ENCODE results near the gene GPER1.
A peak's percentile ranks its signal among the peaks of the same experiment; 100 is the strongest.
"Not testable (repeated sequence)": the region's sequence is repeated elsewhere in the genome, so short reads cannot be mapped to it uniquely, and the experiment has no call there.

The GPER1 gene

DNA sequence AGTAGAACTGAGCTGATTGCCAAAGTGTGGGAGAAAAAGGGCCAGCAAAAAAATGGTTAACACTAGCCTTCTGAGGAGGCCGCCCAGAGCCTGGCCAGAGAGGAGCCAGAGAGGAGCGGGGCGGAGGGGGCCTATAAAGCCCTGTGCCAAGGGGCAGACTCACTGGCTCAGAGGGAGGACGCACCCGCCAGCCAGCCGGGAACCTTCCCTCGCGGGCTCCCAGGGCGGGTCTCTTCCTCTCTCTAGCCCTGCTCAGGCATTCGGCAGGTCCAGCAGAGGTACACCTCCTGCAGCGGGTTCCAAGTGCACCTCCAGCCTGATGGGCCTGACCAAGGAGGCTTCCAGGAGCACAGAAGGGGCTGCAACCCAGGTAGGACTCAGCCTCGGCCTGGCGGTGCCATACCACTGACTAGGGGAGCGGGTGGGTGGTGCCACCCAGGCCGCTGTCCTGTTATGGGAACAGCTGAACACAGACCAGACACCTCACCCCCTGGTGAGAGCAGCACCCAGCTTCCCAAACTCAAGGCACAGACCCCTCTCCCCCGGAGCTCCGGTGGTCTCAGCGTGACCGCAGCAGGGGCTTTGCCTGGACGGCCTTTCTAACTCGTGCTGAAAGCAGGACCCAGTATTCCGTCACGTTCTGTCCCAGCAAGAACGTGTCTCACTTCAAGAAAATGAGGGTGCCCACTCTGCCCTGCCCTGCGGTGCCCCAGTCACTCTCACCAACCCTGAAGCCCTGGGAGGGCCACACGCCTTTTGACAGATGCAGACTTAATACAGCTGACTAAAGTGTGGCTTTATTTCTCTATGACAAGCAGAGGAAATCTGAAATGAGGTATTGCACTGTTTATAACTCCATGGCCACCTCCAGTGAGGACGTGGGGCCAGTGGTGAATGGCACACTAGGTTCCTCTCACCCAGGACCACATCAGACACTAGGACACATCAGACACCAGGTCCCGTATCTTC lies at the start of gene GPER1:
Gene GPER1, plus strand, starts transcription at position 162 of the 969 bp plus-strand sequence. CDS start 3,616 bp downstream, outside the sequence.
- no peak for DNase-seq

GRCh38 chr7:1040233-1040632 lies 47.7 kb upstream of the GPER1 start:
- not testable (repeated sequence) for DNase-seq

GRCh38 chr7:1040790-1041189 lies 47.1 kb upstream of the GPER1 start:
- no peak for DNase-seq

GRCh38 chr7:1041551-1042491 lies 46.1 kb upstream of the GPER1 start:
- DNase-seq = no peak

DNA sequence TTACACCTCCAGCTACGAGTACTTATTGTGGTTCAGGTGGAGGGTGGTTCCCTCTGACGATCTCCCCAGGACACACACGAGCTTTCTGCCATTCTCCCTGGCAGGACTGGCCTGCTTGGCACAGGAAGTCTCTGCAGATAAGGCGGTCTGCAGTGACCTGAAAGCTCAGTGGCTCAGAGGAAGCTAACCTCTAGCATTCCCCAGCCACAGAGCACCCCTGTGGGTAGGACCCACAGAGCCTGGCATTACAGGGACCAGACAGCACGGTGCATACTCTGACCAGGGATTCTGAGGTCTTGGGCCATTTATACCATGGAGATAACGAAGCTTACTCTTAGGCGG lies 45.5 kb upstream of the GPER1 start:
- no peak for DNase-seq

- no peak for DNase-seq
Measured at GRCh38 chr7:1043552-1044188, 44.2 kb upstream of the GPER1 start.

DNA sequence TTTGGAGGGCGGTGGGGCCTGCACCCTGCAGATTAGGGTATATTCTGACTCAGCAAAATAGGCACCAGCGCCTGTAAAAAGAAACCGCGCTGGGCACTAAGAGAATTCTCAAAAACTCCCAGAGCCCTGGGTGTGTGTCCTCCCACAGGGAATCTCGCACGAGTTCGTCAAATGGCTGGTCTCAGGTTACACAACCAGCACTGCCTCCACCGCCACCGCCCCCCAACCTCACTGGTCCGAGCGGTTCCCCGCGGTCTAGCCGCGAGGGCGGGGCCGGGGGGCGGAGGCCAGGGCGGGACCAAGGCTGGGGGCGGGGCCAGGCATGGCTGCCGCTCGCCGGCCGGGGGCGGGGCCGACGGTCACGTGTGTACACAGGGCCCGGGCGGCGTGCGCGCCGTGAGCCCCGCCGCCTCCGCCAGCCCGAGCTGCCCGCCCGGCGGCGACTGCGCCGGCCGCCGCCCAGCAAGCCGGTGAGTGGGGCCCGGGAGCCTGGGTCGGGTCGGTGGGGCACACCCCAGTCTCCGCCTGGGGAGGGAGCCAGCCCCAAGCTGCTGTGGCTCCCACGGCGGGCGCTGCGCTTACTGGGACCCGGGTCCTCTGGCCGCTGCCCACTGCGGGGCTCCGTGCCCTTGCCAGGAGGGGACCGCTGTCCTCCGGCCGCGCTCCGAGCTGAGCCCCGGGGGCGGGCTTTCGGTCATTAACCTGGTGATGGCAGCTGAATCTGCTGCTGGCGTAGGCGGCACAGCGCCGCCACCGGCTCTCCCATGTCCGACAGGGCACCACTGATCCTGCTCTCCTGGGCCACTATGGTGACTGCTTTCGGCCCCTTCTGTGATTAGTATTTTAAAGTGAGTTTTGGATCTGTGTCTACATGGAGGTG lies 43.5 kb upstream of the GPER1 start, which contains the start of gene GPR146:
Gene GPR146, plus strand, starts transcription at position 358 of the 880 bp plus-strand sequence. CDS start 12,970 bp downstream, outside the sequence.
- DNase-seq = peak; percentile 54

- DNase-seq = no peak
Measured at GRCh38 chr7:1045069-1046063, 42.5 kb upstream of the GPER1 start.

DNA sequence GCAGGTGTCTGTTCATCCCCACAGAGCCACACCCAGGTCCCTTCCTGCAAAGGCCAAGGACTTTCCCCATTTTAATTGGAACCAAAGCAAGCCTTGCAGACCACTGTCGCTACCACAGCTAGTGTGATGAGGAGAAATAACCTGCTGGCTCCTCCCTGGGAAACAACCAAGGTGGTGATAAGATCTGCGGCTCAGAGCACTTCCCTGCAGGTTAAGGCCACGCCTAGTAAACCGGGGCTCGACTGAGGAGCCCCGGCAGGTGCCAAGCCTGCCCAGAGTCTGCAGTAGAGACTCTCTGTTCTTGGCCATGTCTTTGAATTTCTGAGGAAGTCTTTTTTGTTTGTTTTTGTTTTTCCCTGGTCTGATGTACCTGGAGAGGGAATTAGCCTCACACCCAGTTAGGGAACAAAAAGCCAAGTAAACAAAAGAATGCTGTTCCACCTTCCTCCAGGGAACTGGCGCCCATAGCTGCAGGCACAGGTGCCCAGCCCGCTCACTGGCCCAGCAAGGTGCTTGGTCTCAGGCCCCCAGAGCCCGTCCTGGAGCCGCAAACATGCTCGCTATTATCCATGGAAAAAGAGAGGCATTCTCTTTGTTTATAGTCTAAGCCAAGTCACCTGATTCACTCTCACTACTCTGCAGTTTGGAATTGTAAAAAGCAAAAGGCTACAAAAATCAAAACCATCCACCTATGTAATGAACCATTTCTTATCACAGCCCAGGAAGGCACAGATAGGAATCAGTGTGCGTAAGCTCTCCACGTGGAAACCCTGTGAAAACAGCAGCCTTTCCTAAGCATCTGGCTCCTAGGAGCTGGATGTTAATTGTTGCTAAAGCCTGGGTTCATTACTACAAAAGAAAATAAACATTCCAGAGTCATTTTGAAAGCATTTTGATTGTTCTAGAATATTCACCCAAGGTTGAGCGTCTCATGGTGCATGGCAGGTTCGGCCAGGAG lies 40.9 kb upstream of the GPER1 start:
- no peak for DNase-seq

- no peak for DNase-seq
Measured at GRCh38 chr7:1049006-1049741, 38.7 kb upstream of the GPER1 start.

GRCh38 chr7:1049801-1050200 lies 38.1 kb upstream of the GPER1 start:
- DNase-seq = no peak

DNA sequence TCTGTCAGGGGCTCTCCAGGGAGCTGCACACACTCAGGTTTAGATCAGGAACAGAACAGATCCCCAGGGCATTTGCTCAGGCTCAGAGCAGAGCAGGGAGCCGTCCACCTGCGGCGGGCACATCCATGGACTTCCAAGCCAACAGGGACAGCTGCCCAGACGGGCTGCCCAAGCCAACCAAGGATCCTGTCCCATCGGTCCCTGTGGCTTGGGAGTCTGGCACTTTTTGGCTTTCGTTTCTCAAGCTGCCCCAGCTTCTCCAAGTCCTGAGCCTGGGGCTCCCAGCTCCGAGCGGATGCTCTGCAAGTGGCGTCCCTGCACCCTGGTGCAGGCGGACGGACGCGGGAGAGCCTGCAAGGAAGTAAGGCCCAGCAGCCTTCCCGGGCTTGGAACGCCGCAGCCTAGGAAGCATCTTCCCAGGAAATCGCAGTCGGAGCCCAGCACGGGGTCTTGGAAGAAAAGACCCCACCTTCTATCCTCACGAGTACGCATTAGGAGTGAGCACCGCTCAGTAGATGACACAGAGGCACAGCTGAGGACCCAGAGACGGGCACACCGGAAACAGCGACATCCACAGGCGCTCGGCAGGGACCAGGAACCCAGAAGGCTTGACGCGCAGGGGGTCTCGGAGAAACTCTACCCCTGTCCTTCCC lies 37.5 kb upstream of the GPER1 start:
- DNase-seq = no peak

- DNase-seq = no peak
Measured at GRCh38 chr7:1050956-1051690, 36.8 kb upstream of the GPER1 start.

DNA sequence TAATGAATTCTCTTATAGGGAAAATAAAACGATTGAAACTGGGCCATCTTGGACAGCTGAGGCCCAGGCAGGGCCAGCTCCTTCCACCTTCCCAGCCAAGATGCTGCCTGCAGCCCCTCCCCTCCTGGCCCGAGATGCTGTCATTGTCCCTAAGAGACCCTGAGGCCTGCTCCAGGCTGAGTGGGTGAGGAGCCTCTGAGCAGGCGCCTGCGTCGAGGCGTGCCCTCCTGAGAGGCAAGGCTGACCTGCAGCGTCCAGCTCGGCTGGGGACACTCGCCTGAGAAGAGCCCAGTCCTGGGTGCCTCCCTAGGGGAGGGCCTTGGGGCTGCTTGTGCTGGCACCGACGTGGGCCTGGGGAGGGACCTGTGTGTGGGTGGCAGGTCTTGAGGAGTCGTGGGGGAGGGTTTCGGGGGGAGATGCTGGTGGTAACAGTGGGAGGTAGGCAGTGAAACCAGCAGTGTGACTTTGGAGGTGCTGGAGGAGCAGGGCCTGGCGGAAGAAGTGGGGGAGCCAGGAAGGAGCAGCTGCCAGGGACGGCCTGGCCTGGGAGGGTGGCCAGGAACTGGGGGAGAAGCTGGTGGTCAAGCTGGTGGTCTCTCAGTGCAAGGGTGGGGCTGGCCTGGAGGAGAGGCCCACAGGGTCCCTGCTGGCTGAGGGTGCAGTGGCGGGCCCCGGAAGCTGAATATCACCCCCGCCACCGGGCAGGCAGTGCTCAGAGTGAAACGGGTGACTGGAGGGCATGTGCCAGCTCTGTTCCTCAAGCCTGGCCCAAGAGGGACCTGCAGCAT lies 35.7 kb upstream of the GPER1 start:
- DNase-seq = no peak

GRCh38 chr7:1053002-1053411 lies 34.9 kb upstream of the GPER1 start:
- DNase-seq = no peak

DNA sequence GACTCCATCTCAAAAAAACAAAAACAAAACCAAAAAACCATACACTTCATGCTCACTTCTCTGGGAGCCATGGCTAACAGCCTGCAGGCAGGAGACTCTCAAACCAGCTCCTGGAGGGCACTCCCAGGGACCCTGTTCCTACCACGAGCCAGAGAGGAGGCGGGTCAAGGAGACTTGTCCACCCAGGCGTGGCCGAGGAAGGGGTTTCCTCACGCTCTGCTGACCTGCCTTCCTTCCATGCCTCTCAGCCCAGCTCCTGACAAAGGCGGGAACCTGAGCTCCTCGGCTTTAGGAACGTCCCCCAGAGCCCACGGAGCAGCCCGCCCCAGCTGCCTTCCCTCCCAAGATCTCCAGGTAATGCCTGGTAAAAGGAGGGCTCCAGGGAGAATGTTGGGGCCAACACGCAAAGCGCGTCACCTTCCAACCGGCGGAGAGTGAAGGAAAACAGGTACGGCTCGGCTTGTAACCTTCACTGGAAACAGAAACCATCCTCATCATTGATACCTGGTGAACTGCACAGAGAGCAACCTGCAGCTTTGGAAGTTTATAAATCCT lies 34.0 kb upstream of the GPER1 start:
- DNase-seq = no peak

Measured in NCI-H1417 treated with DMSO at 0.1 percent for 48 hours (cell line).